HepG2 (cell line): ENCODE data around the gene CDT1. TPM values are rescaled to one million over a fixed set of nuclear protein-coding genes. Genes with fewer than 3 reads are reported as not detected.

Source experiments
- BCL6 ChIP-seq: IDR thresholded peaks from 2 replicates; pipeline ENCODE4 v1.6.1; 2016; ENCODE audit warnings: missing genetic modification reagents, missing compliant biosample characterization
- CCDC6 ChIP-seq: sonication (generic); formaldehyde crosslinking; IDR thresholded peaks from 2 replicates; pipeline ENCODE4 v1.8.1; 2022; ENCODE audit warnings: mild to moderate bottlenecking, missing genetic modification reagents, moderate library complexity
- CENPX ChIP-seq: sonication (generic); formaldehyde crosslinking; IDR thresholded peaks from 2 replicates; pipeline ENCODE4 v1.9.0; 2021; ENCODE audit warnings: mild to moderate bottlenecking, missing genetic modification reagents, moderate library complexity
- HIVEP1 ChIP-seq: sonication (generic); formaldehyde crosslinking; IDR thresholded peaks from 2 replicates; pipeline ENCODE4 v1.4.0; 2020; ENCODE audit warnings: mild to moderate bottlenecking, missing genetic modification reagents
- HMG20A ChIP-seq: IDR thresholded peaks from 2 replicates; pipeline ENCODE4 v1.6.1; 2016; ENCODE audit warnings: borderline replicate concordance
- IRF9 ChIP-seq: sonication (generic); formaldehyde crosslinking; IDR thresholded peaks from 2 replicates; pipeline ENCODE4 v1.8.0; 2022; ENCODE audit warnings: missing genetic modification reagents, mild to moderate bottlenecking, borderline replicate concordance
- JARID2 ChIP-seq: sonication (generic); formaldehyde crosslinking; IDR thresholded peaks from 2 replicates; pipeline ENCODE4 v1.8.1; 2023; ENCODE audit warnings: missing genetic modification reagents, inconsistent platforms; ENCODE audit not compliant: insufficient replicate concordance
- KDM5A ChIP-seq: fragments of 200-600 bp; sonication (generic); IDR thresholded peaks from 2 replicates; pipeline ENCODE4 v1.7.0; 2018; ENCODE audit warnings: antibody characterized with exemption, mild to moderate bottlenecking, low read length, borderline replicate concordance
- MBD4 ChIP-seq: IDR thresholded peaks from 2 replicates; pipeline ENCODE4 v1.6.1; 2012; ENCODE audit warnings: low read length, inconsistent platforms, borderline replicate concordance
- MED13 ChIP-seq: sonication (generic); formaldehyde crosslinking; IDR thresholded peaks from 2 replicates; pipeline ENCODE4 v1.5.0; 2020; ENCODE audit warnings: missing genetic modification reagents
- MEIS1 ChIP-seq: sonication (generic); formaldehyde crosslinking; IDR thresholded peaks from 2 replicates; pipeline ENCODE4 v1.9.0; 2021; ENCODE audit warnings: mild to moderate bottlenecking, missing genetic modification reagents, moderate library complexity, borderline replicate concordance
- MLX ChIP-seq: IDR thresholded peaks from 2 replicates; pipeline ENCODE4 v1.6.1; 2016
- MZF1 ChIP-seq: sonication (generic); formaldehyde crosslinking; IDR thresholded peaks from 2 replicates; pipeline ENCODE4 v1.8.1; 2023; ENCODE audit warnings: mild to moderate bottlenecking, missing genetic modification reagents, borderline replicate concordance
- PAWR ChIP-seq: sonication (generic); formaldehyde crosslinking; IDR thresholded peaks from 2 replicates; pipeline ENCODE4 v1.4.0; 2020; ENCODE audit warnings: missing genetic modification reagents, mild to moderate bottlenecking, borderline replicate concordance
- RFXANK ChIP-seq: IDR thresholded peaks from 2 replicates; pipeline ENCODE4 v1.6.1; 2016
- RXRA ChIP-seq: sonication (generic); formaldehyde crosslinking; IDR thresholded peaks from 2 replicates; pipeline ENCODE4 v1.5.1; 2020; ENCODE audit warnings: missing genetic modification reagents
- SIN3B ChIP-seq: fragments of 150-350 bp; IDR thresholded peaks from 2 replicates; pipeline ENCODE4 v1.6.1; 2014; ENCODE audit warnings: low read length
- SKIL ChIP-seq: sonication (generic); formaldehyde crosslinking; IDR thresholded peaks from 2 replicates; pipeline ENCODE4 v1.8.0; 2022; ENCODE audit warnings: missing genetic modification reagents, mild to moderate bottlenecking, moderate library complexity, borderline replicate concordance
- TCF7 ChIP-seq: sonication (generic); IDR thresholded peaks from 2 replicates; pipeline ENCODE4 v1.6.1; 2016; ENCODE audit warnings: antibody characterized with exemption, low read depth
- TERF1 ChIP-seq: sonication (generic); formaldehyde crosslinking; IDR thresholded peaks from 2 replicates; pipeline ENCODE4 v1.8.0; 2022; ENCODE audit warnings: mild to moderate bottlenecking, missing genetic modification reagents, moderate library complexity
- ZMYM2 ChIP-seq: sonication (generic); formaldehyde crosslinking; IDR thresholded peaks from 2 replicates; pipeline ENCODE4 v1.8.0; 2022; ENCODE audit warnings: mild to moderate bottlenecking, missing genetic modification reagents
- ZNF33A ChIP-seq: sonication (generic); formaldehyde crosslinking; IDR thresholded peaks from 2 replicates; pipeline ENCODE4 v1.5.1; 2020; ENCODE audit warnings: missing genetic modification reagents, mild to moderate bottlenecking, moderate library complexity, borderline replicate concordance
- ZNF549 ChIP-seq: sonication (generic); formaldehyde crosslinking; IDR thresholded peaks from 2 replicates; pipeline ENCODE4 v1.5.0; 2020; ENCODE audit warnings: missing genetic modification reagents
- ZNF678 ChIP-seq: sonication (generic); formaldehyde crosslinking; IDR thresholded peaks from 2 replicates; pipeline ENCODE4 v1.4.0; 2020; ENCODE audit warnings: mild to moderate bottlenecking, missing genetic modification reagents
- ZNF7 ChIP-seq: IDR thresholded peaks from 2 replicates; pipeline ENCODE4 v1.6.1; 2016; ENCODE audit warnings: missing biosample characterization, missing genetic modification reagents
- ZNF781 ChIP-seq: sonication (generic); formaldehyde crosslinking; IDR thresholded peaks from 2 replicates; pipeline ENCODE4 v1.5.1; 2020; ENCODE audit warnings: borderline replicate concordance, mild to moderate bottlenecking, missing genetic modification reagents; ENCODE audit errors: not compliant biosample characterization
- ZSCAN25 ChIP-seq: sonication (generic); formaldehyde crosslinking; IDR thresholded peaks from 2 replicates; pipeline ENCODE4 v1.8.0; 2022; ENCODE audit warnings: mild to moderate bottlenecking, missing genetic modification reagents
- polyA plus RNA-seq, 8 experiments: library from polyadenylated mRNA; depleted of rRNA in 3 of 8; stranded (reverse) in 7 of 8; unstranded in 1 of 8; fragments of >200 nt; fragmentation: Illumina TruSeq in 4 of 8; extraction: Trizol in 4 of 8; gene quantifications; 2 replicates each; pipeline versions ENCODE4 v1.2.1 to v1.2.3, GENCODE V29; 2011 to 2016; ENCODE audit warnings: low read depth in 4 of 8, missing spikeins in 1 of 8, mixed read lengths in 1 of 8; ENCODE audit not compliant: insufficient read depth in 1 of 8
- total RNA-seq, 5 experiments: library from RNA; depleted of rRNA; stranded (reverse); fragments of >200 nt; fragmentation: Illumina TruSeq; extraction: Trizol; gene quantifications; 2 replicates each; pipeline ENCODE4 v1.2.3, GENCODE V29; 2016; ENCODE audit warnings: low read depth in 1 of 5

Gene CDT1
- total and polyA plus RNA-seq, 2 of the 13 experiments (the other 11 are each of a cell fraction or from before 2014, with no cell fraction given), result 23.1 to 23.8 TPM

- TF ChIP-seq MLX (CRISPR knock-in tag), result no peak
- TF ChIP-seq SKIL (CRISPR knock-in tag), result no peak
- TF ChIP-seq CCDC6, result peak; percentile 94
- peak; percentile 80 for TF ChIP-seq ZMYM2
- TF ChIP-seq IRF9 (CRISPR knock-in tag), result peak; percentile 67; the same call in 1 of the 2 replicates
- TF ChIP-seq ZNF33A (CRISPR knock-in tag), result no peak
- no peak for TF ChIP-seq ZNF7 (CRISPR knock-in tag)
- peak; percentile 85 for TF ChIP-seq ZSCAN25 (CRISPR knock-in tag)
- 0 out of 2 replicates have a peak, but pooled peaks have one; percentile 63 for TF ChIP-seq PAWR
- no peak for TF ChIP-seq TCF7
- TF ChIP-seq RXRA (CRISPR knock-in tag), result no peak
- TF ChIP-seq ZNF549 (CRISPR knock-in tag), result 0 out of 2 replicates have a peak, but pooled peaks have one; percentile 47
- 0 out of 2 replicates have a peak, but pooled peaks have one; percentile 56 for TF ChIP-seq MED13
- TF ChIP-seq MZF1 (CRISPR knock-in tag), result 0 out of 2 replicates have a peak, but pooled peaks have one; percentile 67
- peak; percentile 44; the same call in 1 of the 2 replicates for TF ChIP-seq KDM5A
- peak; percentile 75 for TF ChIP-seq MEIS1 (CRISPR knock-in tag)
- TF ChIP-seq TERF1, result 0 out of 2 replicates have a peak, but pooled peaks have one; percentile 44
- peak; percentile 84 for TF ChIP-seq SIN3B
- no peak for TF ChIP-seq ZNF781 (CRISPR knock-in tag)
- no peak for TF ChIP-seq HMG20A (CRISPR knock-in tag)
- TF ChIP-seq MBD4, result no peak
- TF ChIP-seq CENPX (CRISPR knock-in tag), result no peak
- no peak for TF ChIP-seq BCL6 (CRISPR knock-in tag)
- TF ChIP-seq JARID2, result peak; percentile 84
- TF ChIP-seq HIVEP1 (CRISPR knock-in tag), result no peak
- TF ChIP-seq ZNF678 (CRISPR knock-in tag), result peak; percentile 87; the same call in 1 of the 2 replicates
- TF ChIP-seq RFXANK (CRISPR knock-in tag), result no peak
Observed at GRCh38 chr16:88803264-88803987, at the start of gene CDT1 (continued).
